Activated CD8-positive, alpha-beta memory T cell treated with anti-CD3 and anti-CD28 coated beads, Interleukin-2, amount 50 U/mL, for 48 hours (primary cell): ENCODE data around the gene PPM1H.

ENCODE experiments used
- DNase-seq: peaks from one replicate; pipeline ENCODE4 v3.0.0-alpha.2; 2020

PPM1H gene

DNA sequence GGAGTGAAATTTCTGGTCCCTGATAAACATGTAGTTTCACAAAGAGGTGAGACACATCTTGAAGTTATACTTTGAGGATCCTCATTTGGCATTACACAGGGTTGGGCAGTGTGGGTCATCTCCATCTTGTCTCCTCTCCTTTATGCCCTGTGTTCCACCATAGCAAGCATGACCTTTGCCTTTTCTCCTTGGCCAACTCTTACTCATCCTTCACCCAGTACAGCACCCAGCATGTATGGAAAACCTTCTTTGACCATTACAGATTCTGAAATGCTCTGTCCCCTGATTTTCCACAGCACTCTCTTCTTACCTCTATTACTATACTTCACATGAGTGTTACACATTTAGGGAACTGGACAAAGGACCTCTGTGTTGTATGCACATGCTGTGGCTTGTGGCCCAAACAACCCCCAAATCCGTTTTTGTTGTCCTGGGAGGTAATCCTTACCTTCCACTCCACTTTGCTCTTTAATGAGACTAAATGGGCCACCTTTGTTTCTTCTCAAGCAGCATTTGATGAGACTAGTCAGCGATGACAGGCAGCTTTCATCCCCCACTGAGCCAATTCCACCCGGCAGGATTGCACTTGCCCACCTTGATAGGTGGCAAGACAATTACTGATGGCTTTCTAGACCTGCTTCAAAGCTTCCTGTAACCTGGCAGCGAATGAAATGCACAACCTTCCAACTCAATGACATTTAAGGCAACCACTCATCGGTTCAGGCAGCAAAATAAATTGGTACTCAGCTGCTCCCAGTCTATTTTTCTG lies 304.8 kb downstream of the PPM1H start:
- no peak for DNase-seq

DNA sequence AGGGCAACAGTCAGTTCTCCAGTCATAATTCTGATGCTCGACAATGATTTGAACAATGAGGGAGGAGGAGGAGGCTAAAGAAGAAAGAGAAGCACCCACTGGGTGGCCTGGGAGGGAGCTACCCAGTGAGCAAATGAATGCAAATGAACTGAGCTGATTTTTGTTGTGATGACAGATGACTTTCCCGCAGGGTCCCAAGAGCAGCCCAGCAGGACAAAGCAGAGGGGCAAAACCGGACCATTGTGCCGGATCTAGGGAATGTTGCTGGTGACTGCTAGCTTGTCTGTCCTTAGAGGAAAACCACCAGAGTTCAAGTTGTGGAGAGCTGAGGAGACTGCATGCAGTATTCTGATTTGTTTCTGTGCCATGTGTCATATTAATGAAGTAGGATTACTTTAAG lies 305.5 kb downstream of the PPM1H start:
- no peak for DNase-seq

DNA sequence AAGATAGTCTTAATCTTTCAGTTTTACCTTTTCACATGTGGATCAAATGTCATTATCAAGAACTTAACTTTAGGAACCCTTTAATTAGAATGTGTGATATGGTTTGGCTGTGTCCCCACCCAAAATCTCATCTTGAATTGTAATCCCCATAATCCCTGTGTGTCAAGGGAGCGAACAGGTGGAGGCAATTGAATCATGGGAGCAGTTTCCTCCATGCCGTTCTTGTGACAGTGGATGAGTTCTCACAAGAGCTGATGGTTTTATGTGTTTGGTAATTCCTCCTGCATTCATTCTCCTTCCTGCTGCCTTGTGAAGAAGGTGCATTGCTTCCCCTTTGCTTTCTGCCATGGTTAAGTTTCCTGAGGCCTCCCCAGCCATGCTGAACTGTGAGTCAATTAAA lies 307.8 kb downstream of the PPM1H start:
- DNase-seq: no peak

DNA sequence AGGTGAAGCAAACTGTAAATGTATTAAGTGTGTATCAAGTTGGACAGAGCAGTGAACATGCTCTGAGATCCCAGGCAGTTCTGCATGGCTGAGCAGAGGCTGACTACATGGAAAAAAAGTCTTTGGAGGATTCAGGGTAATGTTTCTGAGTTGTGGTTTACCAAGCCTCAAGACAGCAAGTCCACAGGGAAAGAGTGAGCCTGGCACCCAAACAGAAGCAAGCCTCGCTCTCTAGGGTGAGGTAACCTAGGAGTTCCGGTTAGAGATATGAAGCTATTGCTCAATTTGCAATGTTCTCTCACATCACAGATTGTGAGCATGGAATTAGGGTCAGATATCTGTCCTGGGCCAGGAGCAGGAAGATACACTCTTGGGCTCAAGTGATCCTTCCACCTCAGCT lies 309.7 kb downstream of the PPM1H start:
- no peak for DNase-seq

DNA sequence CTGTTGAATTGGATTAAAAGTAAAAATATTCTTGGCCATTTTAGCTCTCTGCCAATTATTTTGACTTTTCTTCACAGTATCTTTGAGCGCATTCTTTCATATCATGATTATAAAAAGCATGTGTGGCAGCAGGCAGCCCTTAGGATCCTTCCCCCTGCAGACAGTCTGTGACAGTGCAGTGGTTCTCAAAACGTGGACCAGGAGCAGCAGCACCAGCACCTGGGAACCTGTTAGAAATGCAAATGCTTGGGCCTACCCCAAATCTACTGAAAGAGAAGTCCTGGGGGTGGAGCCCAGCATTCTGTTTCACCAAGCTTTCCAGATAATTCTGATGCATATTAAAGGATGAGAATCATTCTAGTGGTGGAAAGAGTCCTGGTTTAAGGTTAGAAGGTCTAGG lies 312.8 kb downstream of the PPM1H start:
- DNase-seq: no peak

DNA sequence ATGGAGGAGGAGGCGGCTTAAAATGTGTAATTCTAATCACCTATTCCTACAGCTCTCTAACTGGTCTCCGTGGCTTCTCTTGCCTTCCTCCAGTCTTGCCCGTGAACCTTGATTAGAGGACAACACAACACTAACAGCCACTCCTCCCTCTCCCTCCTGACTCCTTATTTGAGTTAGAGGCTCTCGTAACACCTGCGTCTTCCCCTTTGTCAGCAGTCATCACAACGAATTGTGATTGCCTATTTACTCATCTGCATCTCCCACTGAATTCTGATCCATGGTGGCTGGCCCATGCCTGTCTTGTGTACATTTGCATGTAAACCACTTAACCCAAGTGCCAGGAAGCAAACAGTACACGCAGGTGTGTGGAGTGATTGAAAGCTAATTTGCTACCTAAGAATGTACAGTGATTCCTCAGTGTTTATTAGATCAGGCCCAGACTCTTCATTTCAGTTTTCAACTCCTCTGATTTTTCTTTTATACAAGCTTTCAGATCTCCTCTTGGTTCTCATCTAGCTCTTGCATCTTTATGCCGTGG lies 313.8 kb downstream of the PPM1H start:
- no peak for DNase-seq

DNA sequence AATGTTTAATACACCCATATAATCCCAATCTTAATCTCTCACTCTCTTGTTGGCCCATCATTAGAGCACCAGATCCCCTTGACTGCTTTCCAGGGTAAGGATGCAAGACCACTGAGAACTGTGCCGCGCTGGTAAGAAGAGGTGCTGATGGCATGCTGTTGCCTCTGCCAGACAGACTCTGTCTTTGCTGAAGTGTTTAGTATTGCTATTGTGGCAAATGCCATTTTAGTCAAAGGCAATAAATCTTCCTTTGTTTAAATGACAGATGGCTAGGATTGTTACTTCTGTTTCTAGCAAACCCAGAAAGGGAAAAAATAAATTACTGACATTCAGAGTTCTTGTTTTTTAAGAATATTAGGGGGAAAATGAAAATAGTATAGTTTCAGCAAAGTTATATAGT lies 316.0 kb downstream of the PPM1H start:
- no peak for DNase-seq

DNA sequence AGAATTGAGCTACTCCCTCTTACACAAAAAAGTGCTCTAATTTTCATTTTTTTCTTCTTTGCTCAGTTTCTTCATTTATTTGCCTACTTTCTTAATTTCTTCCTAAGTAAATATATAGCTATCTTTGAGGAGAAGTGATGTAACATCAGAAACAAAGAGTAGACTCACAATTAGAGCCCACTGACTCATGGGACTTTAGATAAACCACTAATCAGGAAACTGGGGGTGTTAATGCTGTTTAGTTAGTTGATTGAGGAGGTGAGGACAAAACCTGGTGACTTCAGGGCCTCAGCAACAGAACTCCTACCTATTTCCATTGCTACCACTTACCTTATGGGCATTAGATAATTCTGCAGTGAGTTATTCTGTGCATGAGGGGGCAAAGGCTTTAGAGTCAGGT lies 316.6 kb downstream of the PPM1H start:
- DNase-seq: no peak

DNA sequence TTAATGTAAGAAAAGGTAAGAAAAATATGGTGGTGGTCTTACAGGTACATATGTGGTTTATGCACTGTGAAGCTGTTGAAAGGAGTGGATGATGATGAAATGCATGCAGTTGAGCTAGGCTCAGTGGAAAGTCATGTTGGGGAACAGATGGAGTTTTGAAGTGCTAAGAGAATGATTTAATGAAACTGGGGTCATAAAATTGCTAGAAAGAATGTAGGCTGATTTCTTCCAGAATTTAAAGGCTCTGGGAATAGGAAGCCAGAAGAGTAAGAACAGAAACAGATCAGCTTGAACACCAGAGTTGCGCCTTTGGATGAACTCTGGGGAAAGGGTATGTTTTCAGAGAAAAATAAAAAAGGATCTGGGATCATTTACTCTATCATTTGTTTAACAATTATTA lies 321.9 kb downstream of the PPM1H start:
- no peak for DNase-seq

DNA sequence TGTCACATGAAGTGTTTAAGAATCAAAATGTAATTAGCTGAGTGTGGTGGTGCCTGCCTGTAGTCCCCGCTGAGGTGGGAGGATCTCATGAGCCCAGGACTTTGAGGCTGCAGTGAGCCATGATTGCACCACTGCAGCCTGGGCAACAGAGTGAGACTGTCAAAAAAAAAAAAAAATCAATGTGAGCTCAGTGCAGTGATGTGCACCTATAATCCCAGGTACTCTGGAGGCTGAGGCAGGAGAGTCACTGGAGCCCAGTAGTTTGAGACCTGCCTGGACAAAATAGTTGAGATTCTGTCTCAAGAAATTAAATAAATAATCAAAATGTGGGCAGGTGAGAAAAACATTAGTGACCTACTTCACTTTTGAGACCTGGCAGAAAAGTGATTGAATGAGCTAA lies 328.3 kb downstream of the PPM1H start:
- no peak for DNase-seq

DNA sequence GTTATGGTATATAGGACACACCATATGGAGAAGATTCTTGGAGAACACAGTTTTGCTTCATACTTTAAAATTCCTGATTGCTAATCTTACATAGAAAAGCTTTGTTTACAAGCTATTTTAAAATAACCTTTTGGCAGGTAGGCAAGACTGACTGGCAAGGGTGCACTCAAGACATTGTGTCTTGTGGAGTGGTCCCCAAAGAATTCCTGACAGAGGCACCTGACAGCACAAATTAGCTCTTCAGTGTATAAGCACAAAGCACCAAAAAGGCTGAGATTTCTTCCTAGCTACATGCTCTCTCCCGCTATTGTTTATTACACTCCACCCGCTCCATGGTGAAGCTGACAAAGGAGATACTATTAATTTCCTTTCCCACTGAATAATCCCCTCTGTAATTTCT lies 329.0 kb downstream of the PPM1H start:
- DNase-seq: no peak

DNA sequence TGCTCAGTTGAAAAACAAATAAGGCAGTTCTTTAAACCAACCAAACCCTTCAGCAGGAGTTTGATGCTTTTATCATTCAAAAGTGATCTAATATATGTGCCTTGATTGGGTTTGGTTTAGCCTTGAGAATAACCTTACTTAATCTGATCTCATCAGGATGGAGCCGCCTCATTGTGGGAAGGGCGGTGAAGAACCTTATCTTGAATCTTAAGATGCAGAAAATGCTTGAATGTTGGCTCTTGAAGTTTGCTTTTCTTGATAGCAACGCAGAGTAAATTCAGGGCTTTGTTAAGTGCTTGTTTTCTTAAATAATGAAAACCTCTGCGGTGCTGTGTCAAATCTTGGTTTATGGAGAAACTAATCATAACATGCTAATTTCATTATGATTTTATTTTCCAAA lies 330.1 kb downstream of the PPM1H start:
- no peak for DNase-seq

DNA sequence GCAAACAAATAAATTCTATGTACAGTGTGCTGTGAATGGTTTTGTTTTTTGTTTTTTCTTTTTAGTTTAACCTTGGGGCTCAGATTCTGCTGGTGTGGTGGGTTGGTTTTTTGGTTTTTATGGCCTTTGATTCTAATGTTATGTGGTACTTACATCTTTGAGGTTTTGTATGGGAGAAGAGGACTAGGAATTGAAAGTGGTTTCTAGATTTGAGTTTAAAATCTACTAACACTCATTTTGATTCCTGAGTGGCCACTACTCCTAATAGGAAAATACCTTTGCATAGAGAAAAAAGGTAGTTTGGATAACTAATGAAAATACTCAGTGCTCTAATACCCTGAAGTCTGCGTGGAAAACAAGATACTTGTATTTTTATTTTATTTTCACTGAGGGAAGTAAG lies 330.6 kb downstream of the PPM1H start:
- DNase-seq: no peak

DNA sequence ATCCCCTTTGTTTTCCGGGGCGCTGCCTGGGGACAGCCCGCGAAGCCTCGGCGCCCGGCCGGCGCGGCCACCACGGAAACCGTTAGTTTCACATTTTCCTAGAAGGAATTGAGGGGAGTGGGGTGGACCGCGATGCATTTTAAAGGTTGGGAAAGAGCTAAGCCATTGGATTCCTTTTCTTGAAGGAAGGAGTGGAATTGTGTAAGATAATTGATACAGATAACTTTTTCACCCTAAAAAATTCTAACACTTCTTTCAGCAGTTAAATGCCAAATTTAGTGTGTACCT lies 331.2 kb downstream of the PPM1H start:
- DNase-seq: no peak

DNA sequence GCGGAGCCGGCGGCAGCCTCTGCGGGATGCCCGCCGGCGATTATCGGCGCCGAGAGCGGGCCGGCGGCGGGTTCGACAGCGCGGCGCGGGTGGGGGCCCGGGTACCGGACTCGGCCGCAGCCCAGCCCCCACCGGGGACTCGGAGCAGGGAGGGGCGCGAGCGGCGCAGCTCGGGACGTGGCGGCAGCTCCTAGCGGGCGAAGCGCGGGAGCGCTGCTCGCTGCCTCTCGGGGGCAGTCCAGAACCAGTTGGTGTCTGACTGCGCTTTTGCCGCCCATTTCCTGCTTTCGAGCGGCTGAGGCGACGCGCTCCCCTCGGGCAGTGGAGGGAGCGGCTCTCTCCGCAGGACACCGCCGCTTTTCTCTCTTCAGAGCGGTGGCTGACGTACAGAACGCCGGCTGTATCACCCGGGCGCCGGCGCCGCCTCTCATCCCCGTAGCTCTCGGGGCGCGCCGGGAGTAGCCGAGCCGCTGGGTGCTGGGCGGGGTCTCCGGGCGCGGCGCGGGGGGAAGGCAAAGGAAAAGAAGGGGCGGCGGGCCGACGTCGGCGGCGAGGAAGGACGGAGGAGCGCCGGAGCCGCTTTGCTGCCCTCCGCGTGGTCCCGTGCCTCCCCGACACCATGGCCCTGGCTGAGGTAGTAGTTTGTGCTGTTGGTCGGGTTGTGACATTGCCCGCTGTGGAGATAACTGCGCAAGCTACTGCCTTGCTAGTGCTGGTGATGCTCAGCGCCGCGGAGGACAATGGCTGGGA lies 331.7 kb downstream of the PPM1H start:
- DNase-seq: peak; percentile 88

DNA sequence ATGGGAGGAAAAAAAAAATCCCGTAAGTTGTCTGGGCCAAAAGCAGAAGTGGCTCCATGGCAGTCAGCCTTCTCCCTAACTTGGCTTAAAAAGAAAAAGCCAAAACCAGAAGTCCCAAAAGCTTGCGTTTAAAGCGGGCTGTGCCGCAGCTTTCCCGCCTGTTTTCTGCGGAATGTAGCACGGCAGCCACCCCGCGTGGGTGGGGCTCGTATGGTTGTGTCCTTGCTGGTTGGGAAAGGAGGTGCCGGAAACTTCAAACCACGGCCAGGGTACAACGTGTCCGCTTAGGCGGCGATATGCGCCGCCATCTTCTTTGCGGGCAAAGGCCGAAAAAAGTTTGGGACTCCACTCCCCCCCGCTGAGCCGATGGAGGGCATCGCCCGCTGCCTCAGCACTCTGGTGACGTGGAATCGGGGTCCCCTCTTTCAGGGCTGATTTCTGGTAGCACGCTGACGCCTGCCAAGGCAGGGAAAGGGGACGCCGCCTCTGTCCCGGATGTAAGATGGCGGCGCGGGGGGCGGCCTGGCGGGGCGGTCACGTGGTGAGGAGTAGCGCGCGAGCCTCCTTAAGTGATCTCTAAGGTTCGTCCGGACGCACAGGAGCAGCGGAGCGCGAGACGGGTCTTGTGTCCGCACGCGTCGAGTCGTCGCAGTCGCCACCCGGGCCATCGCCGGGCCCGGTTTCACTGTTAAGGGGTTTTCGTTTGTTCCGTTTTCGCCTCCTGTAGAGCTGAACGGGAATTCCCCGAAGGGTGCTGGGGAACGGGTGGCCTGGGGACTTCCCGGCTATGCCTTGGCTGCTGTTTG lies 332.5 kb downstream of the PPM1H start:
- peak; percentile 92 for DNase-seq

DNA sequence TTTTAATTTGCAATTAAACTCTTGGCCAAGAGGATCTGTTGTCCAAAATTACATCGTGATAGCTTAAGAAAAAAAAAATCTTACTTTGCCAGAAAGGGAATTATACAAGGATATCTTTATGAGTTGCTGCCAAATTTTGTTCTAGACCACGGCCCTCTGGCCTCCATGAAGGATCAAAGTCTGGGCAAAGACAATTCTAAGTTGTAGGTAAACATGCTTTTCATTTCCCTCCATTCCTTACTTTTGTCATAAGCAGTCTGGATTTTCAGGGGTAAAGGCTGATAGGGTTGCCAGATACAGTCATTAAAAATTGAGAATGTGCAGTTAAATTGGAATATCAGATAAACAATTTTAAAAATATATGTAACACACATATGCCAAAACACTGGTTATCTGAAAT lies 333.2 kb downstream of the PPM1H start:
- DNase-seq: no peak

DNA sequence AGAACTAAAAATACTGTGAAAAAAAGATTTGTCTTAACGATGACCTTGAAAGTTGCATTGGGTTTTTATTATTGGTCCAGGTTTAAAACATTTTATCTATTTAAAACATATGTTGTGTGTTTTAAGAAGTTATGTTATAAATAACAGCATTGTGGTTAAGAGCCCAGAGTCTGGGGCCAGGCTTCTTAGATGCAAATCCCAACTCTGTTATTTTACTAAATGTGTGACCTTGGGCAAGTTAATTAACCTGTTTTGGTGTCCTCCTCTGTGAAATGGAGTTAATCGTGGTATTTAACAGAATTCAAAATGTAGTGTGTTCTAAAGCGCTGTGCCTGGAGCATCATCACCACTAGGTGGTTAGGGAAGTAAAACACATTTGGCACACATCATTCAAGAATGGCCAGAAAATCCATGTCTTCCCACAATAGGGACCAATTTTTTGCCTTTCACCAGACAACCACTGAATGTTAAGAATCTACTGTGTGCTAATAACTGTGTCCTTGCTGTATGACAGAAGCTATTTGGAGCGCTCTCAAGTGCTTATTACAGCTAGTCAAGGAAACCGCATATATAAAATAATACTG lies 335.0 kb downstream of the PPM1H start:
- no peak for DNase-seq

DNA sequence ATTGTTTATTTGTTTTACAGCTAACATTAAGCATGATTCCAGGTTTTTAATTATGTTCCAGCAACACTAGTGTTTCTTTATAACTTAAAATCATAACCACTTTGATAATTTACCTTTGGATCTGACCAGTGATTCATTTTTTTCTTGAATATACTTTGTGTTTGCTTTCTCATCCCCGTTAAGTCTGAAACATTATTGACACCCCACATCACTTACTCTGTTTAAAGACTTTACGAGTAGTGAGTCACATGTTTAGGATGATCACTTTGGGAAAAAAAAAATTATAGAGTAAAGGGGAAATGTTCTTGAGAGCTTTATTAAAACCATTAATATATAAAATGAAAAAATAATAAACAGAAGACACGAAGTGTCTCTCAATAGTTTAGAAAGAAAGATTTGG lies 336.1 kb downstream of the PPM1H start:
- DNase-seq: no peak

DNA sequence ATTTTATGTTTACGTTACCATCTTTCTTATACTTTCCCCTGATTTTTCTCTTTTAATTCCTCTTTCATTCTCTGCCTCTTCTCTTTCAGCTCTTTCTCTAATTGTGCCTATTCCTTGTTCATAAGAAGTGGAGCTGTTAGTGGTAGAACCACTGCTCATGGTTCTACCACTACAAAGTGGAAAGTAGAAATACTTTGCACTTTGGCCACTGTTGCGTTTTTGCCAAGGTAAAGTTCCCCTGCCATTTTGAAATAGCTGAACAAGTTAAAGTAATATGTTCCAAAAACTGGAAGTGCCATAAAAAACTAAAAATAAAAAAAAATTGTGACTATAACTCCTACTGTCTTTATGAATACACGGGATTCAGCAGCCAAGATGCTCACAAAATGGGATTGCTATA lies 337.7 kb downstream of the PPM1H start:
- DNase-seq: no peak
